HG02798 (cell line): ENCODE measurements around the gene WDFY1.
A peak's percentile ranks its signal among the peaks of the same experiment; 100 is the strongest.

Experiments
- ATAC-seq: cut with Tn5 transposase; IDR thresholded peaks from one replicate; pipeline ENCODE4 v1.9.1; 2021; ENCODE audit warnings: mild to moderate bottlenecking; ENCODE audit not compliant: unreplicated experiment, poor library complexity

The WDFY1 gene

GRCh38 chr2:223865124-223865523 lies 80.0 kb downstream of the WDFY1 start:
- no peak for ATAC-seq

- no peak for ATAC-seq
Measured at GRCh38 chr2:223863491-223863890, 81.6 kb downstream of the WDFY1 start.

GRCh38 chr2:223860809-223861738 lies 84.1 kb downstream of the WDFY1 start:
- peak; percentile 47 for ATAC-seq

GRCh38 chr2:223859070-223859469 lies 86.1 kb downstream of the WDFY1 start:
- ATAC-seq, result no peak

GRCh38 chr2:223856584-223856983 lies 88.6 kb downstream of the WDFY1 start:
- ATAC-seq, result no peak

GRCh38 chr2:223856021-223856420 lies 89.1 kb downstream of the WDFY1 start:
- ATAC-seq, result no peak

- ATAC-seq, result no peak
Measured at GRCh38 chr2:223855426-223855825, 89.7 kb downstream of the WDFY1 start.

- peak; percentile 62 for ATAC-seq
Measured at GRCh38 chr2:223854741-223855140, 90.4 kb downstream of the WDFY1 start.

GRCh38 chr2:223853425-223853837 lies 91.7 kb downstream of the WDFY1 start:
- ATAC-seq, result no peak

- no peak for ATAC-seq
Measured at GRCh38 chr2:223852281-223852795, 92.8 kb downstream of the WDFY1 start.

- ATAC-seq, result no peak
Measured at GRCh38 chr2:223847410-223847809, 97.7 kb downstream of the WDFY1 start.

- ATAC-seq, result no peak
Measured at GRCh38 chr2:223846515-223846914, 98.6 kb downstream of the WDFY1 start.

- no peak for ATAC-seq
Measured at GRCh38 chr2:223841436-223842190, 103.5 kb downstream of the WDFY1 start.

GRCh38 chr2:223837287-223838061 lies 107.7 kb downstream of the WDFY1 start, which contains the start of gene AP1S3:
TSS of gene AP1S3 (minus strand) at chr2:223837582. CDS start at chr2:223837450, 132 bp downstream.
- peak; percentile 82 for ATAC-seq

- peak; percentile 67 for ATAC-seq
Measured at GRCh38 chr2:223835701-223836532, 109.2 kb downstream of the WDFY1 start.

GRCh38 chr2:223834431-223834830 lies 110.7 kb downstream of the WDFY1 start:
- no peak for ATAC-seq

- no peak for ATAC-seq
Measured at GRCh38 chr2:223832241-223832903, 112.8 kb downstream of the WDFY1 start.

- no peak for ATAC-seq
Measured at GRCh38 chr2:223829128-223829527, 116.0 kb downstream of the WDFY1 start.

- ATAC-seq, result no peak
Measured at GRCh38 chr2:223828314-223828713, 116.8 kb downstream of the WDFY1 start.
